ENCODE data around the gene STOX2. TPM values are rescaled to one million over a fixed set of nuclear protein-coding genes. Genes with fewer than 3 reads are reported as not detected.

STOX2 gene
- total RNA-seq, 1 experiment from 2014 or later, result not detected

DNA sequence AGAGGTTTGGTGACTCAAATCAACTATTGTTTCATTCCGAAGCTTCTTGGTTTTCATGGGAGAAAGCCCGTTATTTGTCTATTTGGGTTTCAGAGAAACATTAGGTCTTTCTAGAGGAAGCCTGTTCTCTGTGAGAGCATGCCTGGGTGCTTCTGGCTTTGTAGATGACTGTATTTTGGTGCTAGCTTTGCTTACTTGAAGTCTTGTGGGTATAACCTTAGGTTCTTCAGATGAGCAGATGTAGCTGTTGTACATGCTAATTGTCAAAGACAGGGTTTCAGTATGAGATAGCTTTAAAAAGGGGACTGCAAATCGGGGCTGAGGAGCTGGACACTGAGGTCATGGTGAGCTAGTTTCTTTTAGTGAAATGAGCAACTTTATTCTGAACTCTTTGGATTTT lies 7.9 kb upstream of the STOX2 start:
- no peak for DNase-seq (ENCODE audit: low read depth)

DNA sequence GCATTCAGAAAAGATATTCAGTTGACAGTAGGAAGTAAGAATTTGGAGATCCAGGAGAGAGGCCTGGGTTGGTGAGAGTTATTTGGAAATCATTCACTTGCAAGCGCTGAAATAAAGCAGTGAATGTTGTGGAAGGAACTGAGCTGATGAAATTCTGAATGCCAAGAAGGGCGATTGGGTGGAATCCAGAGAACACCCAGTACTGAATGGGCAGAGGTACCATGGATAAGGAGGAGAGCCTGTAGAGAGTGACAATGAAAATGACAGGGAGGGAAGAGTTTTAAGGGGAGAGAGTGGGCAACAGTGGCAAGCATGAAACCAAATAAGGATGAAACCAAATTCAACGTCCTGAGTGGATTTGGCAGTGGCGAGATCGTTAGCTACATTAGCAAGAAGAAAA lies 6.7 kb upstream of the STOX2 start:
- DNase-seq (ENCODE audit: low read depth), result no peak

DNA sequence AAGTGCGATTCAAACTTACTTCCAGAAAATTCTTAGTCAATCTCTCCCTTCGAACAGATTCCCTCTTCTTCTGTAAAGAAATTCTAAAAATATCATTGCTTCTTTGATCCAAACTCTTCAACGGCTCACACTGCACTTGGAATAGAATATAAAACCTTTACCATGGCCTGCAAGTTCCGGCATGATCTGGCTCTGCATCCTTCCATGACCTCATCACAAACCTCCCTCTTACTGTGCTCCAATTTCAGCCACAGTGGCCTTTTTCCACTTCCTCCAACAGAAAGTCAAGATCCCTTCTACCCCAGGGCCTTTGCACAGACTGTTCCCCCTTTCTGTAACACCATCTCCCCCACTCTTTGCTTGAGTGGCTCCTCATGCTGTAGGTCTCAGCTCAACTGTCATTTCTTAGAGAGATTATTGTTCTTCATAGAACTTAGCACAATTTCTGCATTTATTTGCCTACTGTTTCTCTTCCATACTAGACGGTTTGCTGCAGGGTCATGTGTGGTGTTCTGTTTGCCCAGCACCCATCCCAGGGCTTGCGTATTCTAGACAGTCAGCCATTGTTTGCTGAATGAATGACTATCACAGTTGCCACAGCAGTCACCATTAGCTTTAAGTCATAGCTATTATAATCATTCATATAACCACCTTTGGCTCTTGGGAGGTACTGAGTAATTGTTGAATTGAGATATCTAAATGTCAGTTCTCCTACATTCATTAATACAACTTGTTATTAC lies 1.9 kb upstream of the STOX2 start:
- DNase-seq (ENCODE audit: low read depth), result no peak

DNA sequence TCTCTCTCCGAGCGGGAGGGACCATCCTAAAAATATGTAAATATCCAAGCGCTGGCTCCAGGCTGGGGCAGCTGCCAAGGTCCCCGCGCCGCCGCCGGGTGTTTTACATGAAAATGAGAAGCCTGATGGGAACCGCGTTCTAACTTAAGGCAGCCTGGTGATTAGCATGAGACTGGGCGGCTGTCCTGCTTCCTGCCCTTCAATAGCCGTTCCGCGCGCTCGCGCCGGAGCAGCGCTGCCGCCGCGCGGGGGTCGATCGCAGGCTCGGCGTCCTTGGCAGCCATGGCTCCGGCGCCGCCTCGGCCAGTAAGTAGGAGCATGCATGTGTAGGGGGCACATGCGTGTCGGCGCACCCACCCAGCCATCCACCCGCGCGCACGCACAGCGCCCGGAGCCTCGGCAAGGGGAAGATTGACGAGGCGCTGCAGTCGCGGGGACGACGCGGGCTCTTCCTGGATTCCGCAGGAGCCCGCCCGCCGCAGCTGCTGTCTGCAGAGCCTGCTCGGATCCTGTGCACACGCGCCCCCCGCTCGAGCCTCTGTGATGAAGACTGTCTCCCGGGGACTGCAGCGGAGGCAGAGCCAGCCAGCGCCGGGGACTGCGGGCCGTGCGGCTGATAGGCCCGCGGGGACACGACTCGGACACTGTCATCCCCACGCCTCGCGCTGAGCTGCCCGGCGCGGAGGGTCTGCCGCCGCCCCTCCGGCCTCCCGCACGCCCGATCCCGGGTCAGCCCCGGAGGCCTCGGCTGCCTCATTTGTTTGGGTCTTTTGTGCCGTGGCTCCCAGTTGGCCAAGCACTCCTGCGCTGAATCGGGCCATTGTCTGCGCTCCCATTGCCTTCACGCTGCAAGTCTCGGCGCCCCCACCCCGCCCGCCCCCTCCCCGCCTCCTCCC lies 734 bp downstream of the STOX2 start:
- DNase-seq (ENCODE audit: low read depth), result no peak

DNA sequence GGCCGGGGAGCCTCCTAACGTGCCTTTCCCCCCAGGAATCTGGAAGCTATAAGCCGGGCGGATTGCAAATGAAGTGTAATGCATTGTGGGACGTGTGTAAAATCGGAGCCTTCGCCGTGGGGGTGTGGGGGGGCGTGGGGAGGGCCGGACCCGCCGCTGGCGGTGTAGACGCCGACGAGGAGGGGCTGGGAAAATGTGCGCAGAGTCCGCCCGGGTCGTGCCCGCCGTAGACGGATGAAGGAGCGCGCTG lies 1.3 kb downstream of the STOX2 start:
- no peak for DNase-seq (ENCODE audit: low read depth)

DNA sequence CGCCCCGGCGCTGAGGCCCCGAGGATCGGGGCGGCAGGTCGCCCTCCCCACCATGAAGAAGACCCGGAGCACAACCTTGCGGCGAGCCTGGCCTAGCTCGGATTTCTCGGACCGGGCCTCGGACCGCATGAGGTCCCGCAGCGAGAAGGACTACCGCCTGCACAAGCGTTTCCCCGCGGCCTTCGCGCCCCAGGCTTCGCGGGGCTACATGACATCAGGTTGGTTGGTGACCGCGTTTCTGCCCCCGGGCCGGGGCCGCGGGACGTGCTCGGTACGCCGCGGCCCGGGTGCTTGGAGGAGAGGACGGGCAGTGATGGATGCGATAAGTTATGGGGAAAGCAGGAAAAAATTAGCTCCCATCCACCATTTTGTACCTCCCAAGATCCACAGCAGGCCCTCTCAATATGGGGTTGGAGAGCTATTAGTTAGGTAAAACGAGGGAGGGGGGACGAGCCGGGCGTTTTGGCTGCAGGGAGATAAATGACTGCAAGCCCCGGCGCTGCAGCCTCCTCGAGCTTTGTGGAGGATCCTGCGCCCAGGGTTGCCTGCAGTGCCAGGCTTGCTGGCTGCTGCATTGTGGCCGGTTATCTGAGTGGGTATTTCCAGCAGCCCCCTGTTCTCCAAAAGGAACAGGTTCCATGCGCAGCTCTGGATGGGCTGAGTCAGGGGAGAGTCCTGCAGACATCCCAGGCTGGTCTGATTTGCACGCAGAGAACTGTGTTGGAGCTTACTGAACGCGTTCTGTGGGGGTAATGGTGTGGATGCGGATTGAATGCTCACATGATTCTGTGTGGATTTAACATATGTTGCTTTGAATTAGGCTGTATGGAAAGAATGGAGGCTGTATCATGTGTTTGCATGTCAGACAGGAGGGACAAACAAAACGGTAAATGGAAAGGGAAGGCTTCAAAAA lies 1.9 kb downstream of the STOX2 start:
- no peak for DNase-seq (ENCODE audit: low read depth)

DNA sequence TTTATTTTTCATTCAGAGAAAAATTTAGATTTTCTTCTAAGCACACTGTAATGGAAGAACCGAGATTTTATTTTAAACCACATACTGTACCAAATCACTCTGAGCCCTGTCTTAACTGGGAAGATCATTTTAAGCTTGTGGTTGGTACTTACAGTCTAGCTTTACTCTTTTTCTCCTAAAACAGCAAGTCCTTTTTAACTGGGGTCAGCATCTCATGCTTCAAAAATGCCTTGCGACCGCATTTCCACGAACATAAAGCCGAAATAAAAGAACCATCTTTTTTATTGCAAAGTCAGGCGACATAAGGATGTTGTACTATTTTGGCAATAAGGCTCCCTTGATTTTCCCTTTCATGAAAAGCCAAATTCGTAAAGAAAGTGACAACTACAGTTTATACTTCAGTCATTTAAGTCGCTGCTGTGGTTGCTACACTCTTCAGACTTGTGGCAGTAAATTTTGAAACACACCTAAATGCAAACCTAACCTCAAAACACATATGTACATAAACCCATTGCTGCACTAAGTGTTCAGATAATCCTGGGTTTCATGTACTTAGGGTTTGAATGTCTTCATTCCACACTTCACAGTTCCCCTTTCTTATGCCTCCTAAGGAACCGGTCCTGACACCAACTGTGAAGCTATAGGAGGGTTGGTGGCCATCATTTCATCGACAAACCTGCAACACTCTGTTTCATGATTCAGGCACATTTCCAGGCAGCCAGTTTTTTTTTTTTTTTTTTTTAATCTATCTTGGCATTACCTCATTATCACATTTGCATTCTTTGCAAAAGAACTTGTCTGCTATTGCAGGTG lies 3.0 kb downstream of the STOX2 start:
- no peak for DNase-seq (ENCODE audit: low read depth)

DNA sequence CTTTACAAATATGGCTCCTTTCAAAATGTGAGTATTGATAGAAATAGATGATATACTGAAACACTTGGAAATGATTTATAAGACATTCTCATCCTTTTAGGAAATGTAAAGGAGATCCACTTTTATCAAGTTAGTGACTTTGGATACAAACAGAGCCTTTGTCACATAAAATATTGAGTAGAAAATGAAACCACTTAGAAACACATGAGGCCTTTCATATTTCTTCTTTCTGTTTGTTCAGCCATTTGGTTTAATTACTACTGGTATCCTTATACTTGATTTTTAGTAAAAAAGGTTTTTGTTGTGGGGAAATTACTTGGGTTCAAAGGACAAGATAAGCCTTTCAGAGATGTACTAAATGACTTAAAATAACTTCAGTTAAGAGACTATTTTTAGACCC lies 4.1 kb downstream of the STOX2 start:
- no peak for DNase-seq (ENCODE audit: low read depth)

DNA sequence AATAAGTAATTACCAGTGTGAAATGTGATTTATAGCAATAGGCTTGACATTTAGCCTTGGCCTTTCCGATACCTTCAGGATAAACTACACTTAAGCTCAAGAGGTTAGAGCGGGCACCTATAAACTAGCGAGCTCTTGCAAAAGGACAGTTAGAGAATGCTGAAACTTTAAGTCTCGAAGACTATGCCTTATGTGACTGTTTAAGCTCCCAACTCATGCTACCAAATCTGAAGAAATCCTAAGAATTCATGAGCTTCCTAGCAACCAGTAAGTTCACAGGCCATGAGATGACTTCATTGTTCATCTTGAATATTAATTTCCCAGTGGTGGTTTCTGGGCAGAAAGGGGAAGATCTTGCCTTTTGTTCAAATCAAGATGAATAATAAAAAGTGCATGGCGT lies 4.7 kb downstream of the STOX2 start:
- DNase-seq (ENCODE audit: low read depth), result no peak

DNA sequence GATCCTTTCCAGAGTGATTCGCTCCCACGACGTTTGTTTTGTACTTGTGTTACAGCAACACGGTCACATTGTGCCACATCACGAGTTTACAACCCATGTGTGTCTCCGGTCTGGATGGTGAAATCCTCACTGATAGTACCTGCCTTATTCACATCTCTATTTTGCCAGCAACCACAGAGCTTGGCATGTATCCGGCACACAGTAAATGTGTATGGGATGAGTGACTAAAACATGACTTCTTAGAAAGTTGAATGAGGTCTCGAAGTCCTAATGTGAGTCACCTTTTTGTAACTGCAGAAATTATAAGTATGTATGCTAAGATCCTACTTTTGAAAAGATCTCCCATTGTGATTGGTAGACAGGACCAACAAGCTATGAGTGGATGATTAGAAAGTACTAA lies 7.5 kb downstream of the STOX2 start:
- no peak for DNase-seq (ENCODE audit: low read depth)

DNA sequence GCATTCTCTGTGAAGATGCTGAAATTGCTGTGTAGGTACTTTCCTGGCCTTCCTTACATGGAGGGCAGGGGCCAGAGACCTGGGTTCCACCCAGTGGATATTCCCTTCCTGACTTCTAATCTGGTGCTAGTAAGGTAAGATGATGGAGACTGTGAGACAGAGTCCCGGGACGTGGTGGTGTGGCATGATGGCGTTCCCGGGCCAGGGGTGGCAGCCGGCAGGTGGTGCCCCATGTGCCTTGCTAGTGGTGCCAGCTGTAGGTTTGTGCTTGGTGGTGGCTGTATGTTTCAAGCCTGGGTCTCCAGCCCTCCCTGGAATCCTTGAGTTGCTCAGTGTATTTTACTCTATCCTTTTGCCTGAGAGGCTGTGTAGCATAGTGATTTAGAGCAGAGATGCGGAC lies 10.9 kb downstream of the STOX2 start:
- no peak for DNase-seq (ENCODE audit: low read depth)

DNA sequence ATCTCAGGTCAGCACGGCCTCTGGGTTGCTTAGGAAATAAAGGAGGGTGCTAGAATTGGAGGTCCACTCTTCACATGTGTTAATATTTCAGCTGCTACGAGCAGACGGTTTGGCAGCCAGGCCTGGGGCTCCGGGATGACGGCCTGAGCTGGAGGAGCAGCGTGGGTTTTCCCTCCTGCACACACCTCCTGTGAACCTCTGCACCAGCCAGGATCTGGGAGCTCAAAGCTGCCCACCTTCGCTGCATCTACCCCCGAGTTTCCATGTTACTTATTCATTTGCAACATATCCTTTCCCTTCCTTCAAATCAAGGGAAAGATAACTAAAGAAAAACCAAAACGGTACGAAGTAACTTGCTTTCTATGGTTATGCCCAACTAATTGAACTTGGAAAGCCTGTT lies 13.6 kb downstream of the STOX2 start:
- DNase-seq (ENCODE audit: low read depth), result no peak

DNA sequence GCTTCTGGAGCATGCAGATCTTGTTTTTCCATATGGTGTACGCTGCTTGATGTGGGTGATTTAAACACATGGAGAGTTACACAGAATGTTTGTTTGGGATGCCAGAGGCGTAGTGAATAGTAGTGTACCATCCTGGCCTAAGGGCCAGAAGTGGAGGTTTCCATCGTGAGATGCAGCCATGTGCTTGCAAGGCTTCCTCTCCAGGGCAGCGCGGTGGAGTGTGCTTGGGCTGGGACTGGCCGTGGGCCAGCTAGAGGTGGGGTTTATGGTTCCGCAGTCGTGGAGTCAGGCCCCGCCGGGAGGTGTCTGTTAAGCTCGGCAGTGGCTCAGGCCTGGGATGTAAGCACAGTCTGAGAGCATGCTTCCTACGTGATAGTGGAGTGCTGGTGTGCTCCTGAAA lies 14.0 kb downstream of the STOX2 start:
- DNase-seq (ENCODE audit: low read depth), result no peak

DNA sequence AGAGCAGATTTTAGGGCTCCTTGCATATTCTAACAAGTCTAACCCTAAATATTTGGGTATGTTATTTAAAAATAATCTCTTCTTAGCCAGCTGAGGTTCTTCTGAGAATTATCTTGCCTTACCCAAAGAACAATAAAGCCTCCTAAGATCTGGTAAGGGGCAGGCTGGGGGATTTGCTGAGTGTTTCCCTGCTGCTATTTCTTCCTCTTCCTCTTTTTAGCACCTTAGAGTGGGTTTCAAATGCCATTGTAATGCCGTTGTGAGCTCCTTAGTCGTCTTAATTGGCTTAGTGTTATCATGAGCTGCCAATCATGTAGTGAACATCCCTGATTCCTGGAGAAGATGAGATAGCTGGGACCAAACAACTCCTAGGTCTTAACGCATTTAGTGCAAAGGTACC lies 15.4 kb downstream of the STOX2 start:
- DNase-seq (ENCODE audit: low read depth), result no peak

DNA sequence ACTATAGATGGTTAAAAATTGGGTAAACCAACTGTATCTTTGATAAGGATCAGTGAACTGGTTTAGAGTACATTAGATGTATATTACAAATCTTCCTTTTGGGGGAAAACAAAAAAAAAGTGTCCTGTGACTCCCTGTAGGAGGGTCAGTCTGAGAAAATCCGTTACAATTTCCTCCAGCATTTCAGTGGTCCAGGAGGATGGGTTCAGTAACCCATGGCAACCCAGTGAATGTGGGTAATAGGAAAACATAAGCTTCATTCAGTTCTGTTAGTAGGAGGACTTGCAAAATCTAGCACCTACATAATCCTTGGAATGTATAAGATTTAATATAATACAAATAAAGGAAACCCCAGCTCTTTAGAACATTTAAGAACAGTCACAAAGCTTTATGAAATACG lies 16.2 kb downstream of the STOX2 start:
- no peak for DNase-seq (ENCODE audit: low read depth)

DNA sequence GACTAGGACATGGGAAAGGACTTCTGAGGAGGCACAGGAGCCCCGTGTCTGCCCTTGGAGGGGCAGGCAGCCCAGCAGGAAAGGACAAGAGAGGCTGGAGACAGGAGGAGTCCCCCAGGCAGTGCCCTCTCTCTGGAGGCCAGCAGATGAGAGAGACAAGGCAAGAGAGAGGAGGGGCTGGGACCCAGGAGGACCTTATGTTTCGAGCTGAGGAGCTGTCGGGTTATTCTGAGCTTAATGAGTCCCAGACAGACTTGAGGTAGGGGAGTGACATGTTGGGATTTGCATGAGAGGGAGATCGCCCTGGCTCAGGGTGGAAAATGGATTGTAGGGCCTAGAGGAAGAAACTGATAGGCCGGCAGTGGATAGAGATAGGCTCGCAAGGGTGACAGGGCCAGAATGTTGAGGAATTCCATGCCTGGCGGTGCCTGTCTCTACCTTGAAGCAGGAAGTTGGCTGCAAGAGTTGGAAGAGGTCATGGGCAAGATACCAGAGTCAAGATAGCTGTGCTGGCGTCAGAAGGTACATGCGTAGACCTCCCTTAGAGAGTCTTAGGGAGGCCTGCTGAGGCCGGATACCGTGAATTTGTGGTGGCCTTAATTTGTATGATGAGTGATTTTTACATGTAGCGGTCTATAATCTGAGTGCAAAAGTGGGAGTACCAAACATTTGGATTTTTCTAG lies 19.4 kb downstream of the STOX2 start:
- DNase-seq (ENCODE audit: low read depth), result no peak

DNA sequence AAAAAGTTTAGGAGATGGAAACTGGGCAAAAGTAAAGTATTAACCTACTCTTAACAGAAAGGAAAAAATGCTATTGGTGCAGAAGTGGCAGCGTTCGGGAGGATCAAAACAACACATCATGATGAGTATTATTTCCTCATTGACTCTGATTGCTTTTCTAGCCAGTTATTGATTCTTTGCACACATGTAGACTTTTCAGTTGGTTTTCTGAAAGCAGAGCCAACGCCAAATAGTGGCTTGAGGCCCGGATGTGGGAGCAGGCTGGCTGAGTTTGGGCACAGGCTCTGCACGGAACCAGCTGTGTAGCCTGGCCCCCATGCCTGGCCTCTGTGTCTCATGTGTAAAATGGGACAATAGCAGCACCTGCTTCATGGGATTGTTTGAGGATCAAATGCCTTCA lies 21.8 kb downstream of the STOX2 start:
- DNase-seq (ENCODE audit: low read depth), result no peak

DNA sequence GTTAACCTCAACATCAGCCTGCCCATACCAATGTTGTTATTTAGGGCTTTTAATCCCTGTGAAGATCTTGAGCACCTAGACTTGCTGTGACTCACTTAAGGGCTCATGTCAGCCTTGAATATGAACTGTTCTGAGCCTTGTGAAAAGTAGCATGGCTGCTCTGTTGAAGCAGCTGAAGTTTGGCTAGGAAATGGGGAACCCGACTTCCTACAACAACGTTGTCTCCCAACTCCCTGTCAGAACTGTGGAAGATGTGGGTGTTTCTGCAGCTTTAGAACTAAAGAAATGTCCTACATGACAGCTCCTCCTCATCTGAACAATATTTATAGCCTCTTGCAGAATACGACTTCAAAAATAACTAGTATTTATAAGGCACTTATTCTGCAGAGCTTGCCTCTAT lies 27.5 kb downstream of the STOX2 start:
- DNase-seq (ENCODE audit: low read depth), result no peak

DNA sequence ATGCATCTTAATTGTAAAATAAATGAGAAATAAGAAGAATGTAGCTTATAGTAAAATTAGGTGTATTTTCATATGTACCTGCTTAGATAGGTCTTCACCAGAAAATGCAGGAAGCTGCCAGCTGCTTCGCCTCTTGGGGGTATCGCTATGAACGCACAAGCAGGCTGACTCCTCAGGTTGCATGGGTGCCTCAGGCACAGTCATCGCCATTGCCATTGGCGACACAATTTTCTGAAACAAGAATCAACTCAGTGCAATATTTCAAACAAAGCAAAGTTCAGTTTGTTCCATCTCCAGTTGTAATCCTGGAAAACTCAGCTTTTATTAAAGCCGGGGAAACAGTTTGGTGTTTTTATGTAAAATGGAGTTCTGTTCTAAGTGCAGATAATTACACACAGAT lies 29.7 kb downstream of the STOX2 start:
- DNase-seq (ENCODE audit: low read depth), result no peak

DNA sequence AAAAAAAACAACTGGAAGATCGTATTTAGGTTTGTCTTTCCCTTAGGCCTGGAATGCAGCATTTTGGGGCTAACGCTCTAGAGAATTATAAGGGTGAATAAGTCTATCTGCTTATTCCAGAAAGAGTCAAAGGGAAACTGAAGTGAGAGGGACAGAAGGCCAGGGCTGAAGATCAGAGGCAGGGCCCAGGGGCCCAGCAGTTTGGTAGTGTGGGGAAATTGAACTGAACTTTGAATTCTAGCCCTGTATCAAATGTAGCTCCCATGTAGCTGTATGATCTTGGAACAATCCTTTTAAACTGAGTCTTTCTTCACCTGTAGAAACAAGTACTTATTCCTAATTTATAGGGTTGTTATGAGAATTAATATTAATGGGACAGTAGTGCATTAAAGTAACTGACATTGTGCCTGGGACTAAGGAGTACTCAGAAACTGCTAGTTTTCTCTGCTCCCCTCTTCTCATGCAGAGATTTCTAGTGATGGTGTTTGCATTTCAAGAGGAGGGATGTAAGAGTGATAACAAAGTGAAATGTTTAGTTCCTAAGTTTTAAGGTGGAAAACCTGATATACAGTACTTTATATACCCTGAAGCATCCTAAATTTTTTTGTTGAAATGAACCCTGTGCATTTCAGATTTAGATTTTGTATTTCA lies 30.4 kb downstream of the STOX2 start:
- DNase-seq (ENCODE audit: low read depth), result no peak

Data from LHCN-M2 (cell line).